Esophagus muscularis mucosa (tissue), 4 donors: ENCODE measurements around the gene SNAP47. TPM values are rescaled to one million over a fixed set of nuclear protein-coding genes. Genes with fewer than 3 reads are reported as not detected.

Experiments
- DNase-seq: peaks from one replicate; pipeline ENCODE4 v3.0.0-alpha.2; 2017; ENCODE audit errors: extremely low spot score
- H3K27ac ChIP-seq, 4 donors: fragments of 200-600 bp; sonication (generic); replicated peaks in 1 of 4; 1 replicate in 3 of 4; 2 replicates in 1 of 4; pipeline ENCODE4 v1.5.1; 2016 to 2019; ENCODE audit warnings: mild to moderate bottlenecking in 1 of 4
- H3K27me3 ChIP-seq, 4 donors: fragments of 200-600 bp; sonication (generic); one replicate each; pipeline versions ENCODE4 v1.5.1 to v1.6.0; 2016 to 2019
- H3K36me3 ChIP-seq, 4 donors: fragments of 200-600 bp; sonication (generic); one replicate each; pipeline ENCODE4 v1.5.1; 2016 to 2019
- H3K4me1 ChIP-seq, 4 donors: fragments of 200-600 bp; sonication (generic); one replicate each; pipeline ENCODE4 v1.5.1; 2016 to 2019
- H3K4me3 ChIP-seq, 4 donors: fragments of 200-600 bp; sonication (generic); 1 replicate in 2 of 4; 2 replicates in 2 of 4; pipeline ENCODE4 v1.5.1; 2016 to 2019; ENCODE audit warnings: mild to moderate bottlenecking in 4 of 4, moderate library complexity in 1 of 4
- H3K9me3 ChIP-seq, 4 donors: fragments of 200-600 bp; sonication (generic); 1 replicate in 3 of 4; 2 replicates in 1 of 4; pipeline ENCODE4 v1.5.1; 2016 to 2019
- EP300 ChIP-seq: sonication (generic); formaldehyde crosslinking; IDR thresholded peaks from one replicate; pipeline ENCODE4 v1.6.1; 2017; ENCODE audit warnings: antibody characterized with exemption
- POLR2A ChIP-seq: fragments of 450-650 bp; IDR thresholded peaks from one replicate; pipeline ENCODE4 v1.6.1; 2017; ENCODE audit warnings: antibody characterized with exemption, moderate library complexity, mild to moderate bottlenecking, low read depth
- POLR2AphosphoS5 ChIP-seq, 2 donors: sonication (generic); formaldehyde crosslinking; IDR thresholded peaks; one replicate each; pipeline ENCODE4 v1.6.1; 2017; ENCODE audit warnings: antibody characterized with exemption in 2 of 2
- WGBS: methylation state at CpG from one replicate; pipeline ENCODE4 v1.1.5; 2018; 5-methylcytosine and 5-hydroxymethylcytosine counted together
- intact Hi-C: fragments of 100-400 bp; cut with DNase I; formaldehyde crosslinking; loops from one replicate; pipeline ENCODE4 v1.15.1; 2023
- total RNA-seq, 4 donors: library from RNA; depleted of rRNA; stranded (reverse); fragments of >200 nt; gene quantifications; one replicate each; pipeline versions ENCODE4 v1.1.0 to v1.2.1, GENCODE V29; 2016
- TF ChIP-seq, protein P1 (sequence below), 3 experiments: fragments of 200-600 bp in 2 of 3; fragments of 450-650 bp in 1 of 3; sonication (generic) in 2 of 3; IDR thresholded peaks; one replicate each; pipeline ENCODE4 v1.5.1; 2017 to 2019; ENCODE audit warnings: antibody characterized with exemption in 3 of 3, mild to moderate bottlenecking in 2 of 3, moderate library complexity in 1 of 3

The SNAP47 gene
- total RNA-seq, 4 donors from 2014 or later, result 26.6 to 41.0 (median 38.8) TPM

DNA sequence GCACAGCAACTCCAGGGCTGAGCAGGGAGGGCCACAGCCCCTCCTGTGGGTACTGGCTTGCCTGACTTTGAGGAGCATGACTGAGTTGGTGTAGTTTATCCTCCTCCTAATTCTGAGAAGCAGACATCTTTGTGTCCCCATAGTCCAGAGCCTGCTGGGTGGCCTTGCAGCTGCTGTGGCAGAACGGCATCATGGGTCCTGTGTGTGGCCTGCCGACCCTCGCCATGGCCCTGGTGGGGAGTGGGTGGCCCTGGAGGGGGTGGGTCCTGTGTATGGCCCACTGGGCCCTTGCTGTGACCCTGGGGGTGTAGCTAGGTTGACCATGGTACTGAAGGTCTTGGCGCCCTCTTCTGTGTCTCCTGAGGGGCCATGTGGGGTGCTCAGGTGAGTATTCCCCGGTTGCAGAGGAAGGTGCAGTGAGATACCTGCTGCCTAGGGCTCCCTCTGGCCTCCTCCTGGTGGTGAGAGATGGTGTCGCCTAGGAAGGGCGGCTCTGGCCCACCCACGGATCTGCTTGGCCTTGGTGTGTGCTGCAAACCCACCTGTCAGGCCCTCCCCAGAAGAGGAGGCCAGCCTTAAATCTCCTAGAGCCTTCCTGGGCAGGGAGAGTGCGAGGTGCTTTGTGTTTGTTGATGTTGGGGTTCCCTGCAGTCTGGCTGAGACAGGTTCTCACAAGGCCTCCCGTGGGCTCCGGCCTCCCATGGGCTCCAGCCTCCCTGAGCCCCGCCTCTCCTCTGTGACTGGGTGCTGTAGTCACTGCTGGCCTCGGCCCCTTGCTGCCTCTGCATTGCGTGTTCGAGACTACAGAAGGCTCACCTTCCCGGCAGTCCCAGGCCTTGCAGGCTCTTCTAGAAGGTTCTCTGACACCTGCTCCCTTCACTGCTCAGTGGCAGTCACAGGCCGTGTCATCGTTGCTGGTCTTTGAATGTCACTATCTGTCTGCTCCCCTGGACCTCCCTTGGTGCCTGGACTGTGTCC, 7.8 kb downstream of the SNAP47 start:
- Histone ChIP-seq H3K9me3 (no peaks in the 10 kb centered on the region), H3K27ac (no peak overlapping the region), H3K4me1 (peaks cover 12 to 66% (median 27%) of the 10 kb centered on the region in 4 donors), H3K36me3 (peaks cover 0 to 13% (median 11%) of the 10 kb centered on the region in 4 donors), H3K27me3 (no peaks in the 10 kb centered on the region), H3K4me3 (no peak overlapping the region)
- 89% methylated on average over 10 of the region's 18 CpGs for WGBS
- intact Hi-C loops, result no loop called here
- DNase-seq, result no peak
- no peak for TF ChIP-seq POLR2AphosphoS5 (IDR thresholded peaks at IDR 0.05)
- TF ChIP-seq EP300, result no peak
- TF ChIP-seq, protein P1, sequence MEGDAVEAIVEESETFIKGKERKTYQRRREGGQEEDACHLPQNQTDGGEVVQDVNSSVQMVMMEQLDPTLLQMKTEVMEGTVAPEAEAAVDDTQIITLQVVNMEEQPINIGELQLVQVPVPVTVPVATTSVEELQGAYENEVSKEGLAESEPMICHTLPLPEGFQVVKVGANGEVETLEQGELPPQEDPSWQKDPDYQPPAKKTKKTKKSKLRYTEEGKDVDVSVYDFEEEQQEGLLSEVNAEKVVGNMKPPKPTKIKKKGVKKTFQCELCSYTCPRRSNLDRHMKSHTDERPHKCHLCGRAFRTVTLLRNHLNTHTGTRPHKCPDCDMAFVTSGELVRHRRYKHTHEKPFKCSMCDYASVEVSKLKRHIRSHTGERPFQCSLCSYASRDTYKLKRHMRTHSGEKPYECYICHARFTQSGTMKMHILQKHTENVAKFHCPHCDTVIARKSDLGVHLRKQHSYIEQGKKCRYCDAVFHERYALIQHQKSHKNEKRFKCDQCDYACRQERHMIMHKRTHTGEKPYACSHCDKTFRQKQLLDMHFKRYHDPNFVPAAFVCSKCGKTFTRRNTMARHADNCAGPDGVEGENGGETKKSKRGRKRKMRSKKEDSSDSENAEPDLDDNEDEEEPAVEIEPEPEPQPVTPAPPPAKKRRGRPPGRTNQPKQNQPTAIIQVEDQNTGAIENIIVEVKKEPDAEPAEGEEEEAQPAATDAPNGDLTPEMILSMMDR (IDR thresholded peaks at IDR 0.05), result no peak
- no peak for TF ChIP-seq POLR2A

DNA sequence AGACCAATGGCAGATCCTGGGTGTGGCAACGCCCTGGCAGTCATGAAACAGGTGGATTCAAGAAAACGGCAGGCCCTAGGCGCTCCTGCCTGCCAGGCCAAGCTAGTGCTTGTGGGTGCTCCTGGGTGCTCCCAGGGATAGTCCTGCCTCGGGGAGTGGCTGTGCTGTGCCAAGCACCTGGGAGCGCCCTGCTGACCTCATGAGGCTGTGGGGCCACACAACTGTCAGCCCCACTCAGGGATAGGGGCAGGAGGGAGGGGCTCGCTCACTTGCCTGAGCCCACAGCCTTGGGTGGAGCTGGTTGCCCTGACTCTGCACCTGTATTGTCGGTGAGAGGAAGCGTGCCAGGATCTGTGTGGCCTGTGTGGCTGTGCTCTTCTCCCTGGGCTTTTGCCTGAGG, 9.4 kb downstream of the SNAP47 start:
- no peaks in the 10 kb centered on the region for H3K27me3 ChIP-seq
- H3K9me3 ChIP-seq, result no peaks in the 10 kb centered on the region
- 94% methylated on average over 2 of the region's 8 CpGs for WGBS
- no peak overlapping the region for H3K4me3 ChIP-seq
- intact Hi-C loops, result no loop called here
- no peak overlapping the region for H3K27ac ChIP-seq
- TF ChIP-seq POLR2A, result no peak
- no peak for TF ChIP-seq POLR2AphosphoS5 (IDR thresholded peaks at IDR 0.05)
- no peak for TF ChIP-seq EP300
- peaks cover 0 to 22% (median 12%) of the 10 kb centered on the region in 4 donors for H3K36me3 ChIP-seq
- DNase-seq, result no peak
- peaks cover 25 to 71% (median 43%) of the 10 kb centered on the region in 4 donors for H3K4me1 ChIP-seq

DNA sequence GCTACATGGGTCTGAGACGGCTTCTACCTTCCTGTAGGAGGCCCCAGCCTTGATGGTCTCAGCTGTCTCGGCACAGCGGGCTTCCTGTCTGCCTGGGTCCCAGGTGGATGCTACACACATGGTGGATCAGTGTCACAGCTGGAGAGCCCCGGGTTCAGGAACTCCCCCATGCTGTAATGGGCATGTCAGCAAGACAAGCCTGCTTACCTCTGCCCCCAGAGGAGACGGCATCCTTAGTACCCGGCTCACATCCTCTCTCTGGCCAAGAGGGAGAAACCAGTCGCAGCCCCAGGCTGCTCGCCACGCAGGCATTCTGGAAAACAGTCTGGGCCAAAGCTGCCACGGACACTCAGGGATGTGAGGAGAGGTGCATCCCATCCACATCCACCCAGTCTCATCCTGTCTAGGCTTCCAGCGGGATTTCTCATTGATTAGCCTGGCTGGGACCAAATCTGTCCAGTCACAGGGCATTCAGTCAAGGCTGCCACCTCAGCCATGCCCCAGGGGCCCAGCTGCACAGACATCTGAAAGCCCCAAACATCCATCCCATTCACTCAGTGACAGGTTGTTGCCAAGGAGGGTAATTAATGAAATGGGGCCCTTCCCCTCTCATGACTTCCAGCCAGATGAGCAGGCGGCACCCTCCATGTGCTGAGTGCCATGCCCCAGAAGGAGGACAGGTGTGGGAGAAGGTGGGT, 10.5 kb downstream of the SNAP47 start:
- Histone ChIP-seq H3K27me3 (no peaks in the 10 kb centered on the region), H3K4me1 (peaks cover 34 to 77% (median 54%) of the 10 kb centered on the region in 4 donors), H3K36me3 (peaks cover 0 to 25% (median 17%) of the 10 kb centered on the region in 4 donors), H3K27ac (peak overlapping the region in 2 of 4 donors; percentile 86 to 87), H3K4me3 (no peak overlapping the region), H3K9me3 (no peaks in the 10 kb centered on the region)
- DNase-seq, result no peak
- TF ChIP-seq POLR2AphosphoS5 (IDR thresholded peaks at IDR 0.05) (no peak), POLR2A (no peak), EP300 (no peak)
- TF ChIP-seq, protein P1 (IDR thresholded peaks at IDR 0.05), result no peak
- 92% methylated on average over 8 of the region's 12 CpGs for WGBS
- intact Hi-C loops, result no loop called here

DNA sequence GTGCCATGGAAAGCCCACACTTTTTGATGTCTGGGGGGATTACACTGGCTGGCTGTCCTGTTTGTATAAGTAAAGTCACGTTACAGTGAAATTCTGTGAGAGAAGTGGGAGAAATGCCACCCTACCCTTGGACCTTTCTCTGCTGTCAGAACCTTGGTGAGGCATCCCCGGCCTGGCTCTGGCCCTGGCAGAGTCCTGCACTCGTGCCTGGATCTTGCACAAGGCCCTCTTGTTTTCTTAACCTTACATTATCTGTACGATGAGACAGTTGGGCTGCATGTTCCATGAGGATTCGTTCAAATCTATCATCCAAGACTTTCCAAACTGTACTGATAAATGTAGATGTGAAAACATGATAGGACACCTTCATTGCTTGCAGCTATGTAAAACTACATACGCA, 11.4 kb downstream of the SNAP47 start:
- Histone ChIP-seq H3K27me3 (no peaks in the 10 kb centered on the region), H3K4me3 (no peak overlapping the region), H3K36me3 (peaks cover 0 to 33% (median 23%) of the 10 kb centered on the region in 4 donors), H3K4me1 (peaks cover 36 to 80% (median 60%) of the 10 kb centered on the region in 4 donors), H3K27ac (peak overlapping the region in 2 of 4 donors; percentile 86 to 87), H3K9me3 (no peaks in the 10 kb centered on the region)
- WGBS, result 70% methylated on average over 6 of the region's 6 CpGs
- intact Hi-C loops, result no loop called here
- no peak for DNase-seq
- TF ChIP-seq EP300 (no peak), POLR2AphosphoS5 (IDR thresholded peaks at IDR 0.05) (no peak), POLR2A (no peak)
- TF ChIP-seq, protein P1 (IDR thresholded peaks at IDR 0.05), result no peak

DNA sequence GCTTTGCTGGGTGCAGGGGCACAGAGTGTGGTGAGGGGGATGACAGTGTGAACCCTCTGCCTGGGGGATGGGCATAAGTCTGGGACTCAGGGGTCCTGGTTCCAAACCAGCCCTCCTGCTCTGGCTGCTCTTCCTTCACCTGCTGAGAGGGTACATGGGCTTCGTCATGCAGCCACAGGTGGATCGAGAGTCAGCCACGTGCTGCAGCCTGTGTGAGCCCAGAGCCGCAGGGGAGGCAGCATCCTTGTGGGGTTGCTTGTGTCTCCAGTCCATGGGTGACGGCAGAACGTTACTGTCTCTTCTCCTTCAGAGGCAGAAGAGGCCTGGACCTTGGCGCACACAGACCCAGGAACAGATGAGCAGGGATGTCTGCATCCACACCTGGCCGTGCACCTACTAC, 12.1 kb downstream of the SNAP47 start:
- no peaks in the 10 kb centered on the region for H3K9me3 ChIP-seq
- H3K27ac ChIP-seq, result peak overlapping the region; percentile 75 to 87 (median 82)
- TF ChIP-seq, protein P1 (IDR thresholded peaks at IDR 0.05), result no peak
- TF ChIP-seq POLR2AphosphoS5 (IDR thresholded peaks at IDR 0.05) (no peak), EP300 (no peak), POLR2A (no peak)
- H3K27me3 ChIP-seq, result no peaks in the 10 kb centered on the region
- peaks cover 0 to 33% (median 23%) of the 10 kb centered on the region in 4 donors for H3K36me3 ChIP-seq
- H3K4me3 ChIP-seq, result no peak overlapping the region
- H3K4me1 ChIP-seq, result peaks cover 36 to 84% (median 63%) of the 10 kb centered on the region in 4 donors
- 88% methylated on average over 3 of the region's 8 CpGs for whole genome bisulfite sequencing
- intact Hi-C loops, result no loop called here
- no peak for DNase-seq
